Smooth muscle cell of the umbilical artery (primary cell): ENCODE measurements around the gene PAOX. TPM values are rescaled to one million over a fixed set of nuclear protein-coding genes. Genes with fewer than 3 reads are reported as not detected.

Source experiments
- total RNA-seq: library from RNA; depleted of rRNA; stranded (reverse); fragments of >200 nt; gene quantifications from 2 replicates; pipeline ENCODE4 v1.2.3, GENCODE V29; 2014

The PAOX gene
- total RNA-seq: 5.4 and 5.6 TPM in 2 replicates

GRCh38 chr10:133379152-133379800 lies at the start of gene PAOX:
TSS of gene PAOX (plus strand) at chr10:133379262. CDS start at chr10:133379317, 55 bp downstream.

GRCh38 chr10:133336577-133337369 lies 42.3 kb upstream of the PAOX start, which contains the start of gene CALY:
TSS of gene CALY (minus strand) at chr10:133336896. CDS start at chr10:133328989, 7,907 bp downstream.

GRCh38 chr10:133357285-133358161 lies 21.5 kb upstream of the PAOX start, which contains the start of gene FUOM:
TSS of gene FUOM (minus strand) at chr10:133358019. CDS start at chr10:133358007, 12 bp downstream.

DNA sequence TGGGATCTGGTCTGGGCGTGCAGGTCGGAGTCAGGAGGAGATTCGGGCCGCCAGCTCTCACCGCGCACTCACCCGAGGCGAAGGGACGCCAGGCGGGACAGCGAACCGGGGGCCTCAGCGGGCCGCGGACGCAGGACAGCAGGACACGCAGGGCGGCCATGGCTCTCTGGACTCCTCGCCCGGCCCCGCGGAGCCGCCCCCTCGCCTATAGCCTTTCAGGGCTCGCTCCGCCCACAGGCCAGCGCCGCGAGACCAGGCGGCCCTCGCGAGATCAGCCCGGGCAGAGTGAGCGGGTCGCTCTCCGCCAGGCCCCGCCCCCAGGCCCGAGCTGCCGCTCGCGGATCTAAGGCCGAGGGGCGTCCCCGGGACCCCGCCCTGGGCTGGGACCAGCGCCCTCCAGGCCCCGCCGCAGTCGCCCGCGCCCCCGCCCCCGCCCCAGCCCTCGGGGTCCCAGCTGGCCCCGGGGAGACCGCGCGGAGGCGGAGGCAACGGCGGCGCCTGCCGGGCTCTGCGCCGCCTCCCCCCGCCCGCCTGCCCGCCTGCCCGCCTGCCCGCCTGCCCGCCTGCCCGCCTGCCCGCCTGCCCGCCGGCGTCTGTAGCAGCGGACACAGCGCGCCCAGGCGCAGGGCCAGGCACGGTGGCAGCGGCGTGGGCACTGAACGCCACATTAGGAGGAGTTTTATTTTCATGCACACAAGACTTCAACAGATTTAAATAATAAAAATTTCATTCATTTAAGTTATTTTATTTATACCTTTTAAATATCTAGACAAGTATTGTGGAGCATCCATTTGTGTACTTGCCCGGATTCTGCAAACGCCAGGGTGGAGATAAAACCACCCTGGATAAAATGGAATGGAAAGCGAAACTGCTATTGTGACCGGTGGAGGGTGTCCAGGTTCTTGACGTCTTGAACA lies 5.6 kb upstream of the PAOX start, which contains the start of gene ECHS1:
TSS of gene ECHS1 (minus strand) at position 181 of the 917 bp plus-strand sequence. CDS start at position 160, 21 bp downstream.

DNA sequence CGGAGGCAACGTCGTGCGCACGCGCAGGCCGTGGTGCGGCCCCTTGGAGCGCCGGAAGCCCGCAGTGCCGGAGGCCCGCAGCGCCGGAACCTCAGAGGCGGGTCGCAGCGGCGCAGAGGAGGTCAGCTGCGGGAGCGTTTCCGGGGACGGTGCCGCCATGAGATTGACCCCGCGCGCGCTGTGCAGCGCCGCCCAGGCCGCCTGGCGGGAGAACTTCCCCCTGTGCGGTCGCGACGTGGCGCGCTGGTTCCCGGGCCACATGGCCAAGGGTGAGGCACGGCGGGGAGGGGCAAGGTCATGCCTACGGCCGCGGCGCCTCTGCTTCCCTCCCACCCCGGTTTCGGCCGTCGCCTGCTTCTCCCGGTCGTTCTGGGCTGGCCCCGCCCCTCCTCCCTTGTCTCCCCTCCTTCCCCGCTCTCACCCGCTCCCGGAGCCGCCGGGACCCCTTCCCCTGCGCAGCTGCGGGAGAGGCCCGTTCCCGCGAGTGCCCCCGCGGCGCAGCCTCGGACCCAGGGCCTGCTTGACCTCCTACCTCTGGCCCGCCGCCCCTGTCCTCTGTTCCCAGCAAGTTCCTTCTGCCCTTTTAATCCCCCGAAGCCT lies 15.1 kb downstream of the PAOX start, which contains the start of gene MTG1:
TSS of gene MTG1 (plus strand) at position 94 of the 600 bp plus-strand sequence. CDS start at position 158, 64 bp downstream.

GRCh38 chr10:133424601-133425000 lies 45.5 kb downstream of the PAOX start, which contains the start of gene SPRN:
TSS of gene SPRN (minus strand) at chr10:133424625. CDS start at chr10:133423681, 944 bp downstream.

Other genes with a start within 250 kb of the PAOX start
- 2.0 and 3.0 TPM in 2 replicates for gene KNDC1, start 219.0 kb upstream of the PAOX start, total RNA-seq
- gene UTF1, start 149.0 kb upstream of the PAOX start, total RNA-seq: not detected in 2 replicates
- not detected in 2 replicates for gene VENTX, start 141.4 kb upstream of the PAOX start, total RNA-seq
- gene ADAM8, start 102.4 kb upstream of the PAOX start, total RNA-seq: 1.2 and 4.3 TPM in 2 replicates
- gene TUBGCP2, start 70.4 kb upstream of the PAOX start, total RNA-seq: 51.1 and 64.4 TPM in 2 replicates
- gene ZNF511, start 70.3 kb upstream of the PAOX start, total RNA-seq: 14.1 and 16.0 TPM in 2 replicates
- 0.23 and 0.30 TPM in 2 replicates for gene CALY, start 42.4 kb upstream of the PAOX start, total RNA-seq
- not detected in 2 replicates for gene PRAP1, start 31.9 kb upstream of the PAOX start, total RNA-seq
- 7.5 and 12.8 TPM in 2 replicates for gene FUOM, start 21.2 kb upstream of the PAOX start, total RNA-seq
- 57.3 and 62.9 TPM in 2 replicates for gene ECHS1, start 5.9 kb upstream of the PAOX start, total RNA-seq
- 22.9 and 26.1 TPM in 2 replicates for gene MTG1, start 14.9 kb downstream of the PAOX start, total RNA-seq
- gene SPRN, start 45.4 kb downstream of the PAOX start, total RNA-seq: 0.59 and 1.6 TPM in 2 replicates
- gene SCART1, start 74.7 kb downstream of the PAOX start, total RNA-seq: 1.5 and 2.7 TPM in 2 replicates
- 0.60 and 0.89 TPM in 2 replicates for gene CYP2E1, start 148.1 kb downstream of the PAOX start, total RNA-seq
- not detected in 2 replicates for gene SYCE1, start 186.3 kb downstream of the PAOX start, total RNA-seq
- not detected in 2 replicates for gene FRG2B, start 247.5 kb downstream of the PAOX start, total RNA-seq